Smooth muscle cell (in vitro differentiated cells): ENCODE data around the gene KCNH4. TPM values are rescaled to one million over a fixed set of nuclear protein-coding genes. Genes with fewer than 3 reads are reported as not detected.

Source experiments
- DNase-seq: peaks from one replicate; lab custom pipeline; 2025; ENCODE audit not compliant: unreplicated experiment; lab: John Stamatoyannopoulos, UW
- H2AFZ ChIP-seq: fragments of 200-600 bp; sonication (generic); 2 replicates; pipeline ENCODE4 v1.6.0; 2016; ENCODE audit warnings: antibody characterized with exemption, low read depth, mild to moderate bottlenecking
- H3F3A ChIP-seq: fragments of 200-600 bp; sonication (generic); 2 replicates; pipeline ENCODE4 v1.6.0; 2017; ENCODE audit warnings: antibody characterized with exemption, low read depth
- H3K27ac ChIP-seq: fragments of 200-600 bp; sonication (generic); 2 replicates; pipeline ENCODE4 v1.5.1; 2016; ENCODE audit warnings: low read depth, mild to moderate bottlenecking
- H3K27me3 ChIP-seq: fragments of 200-600 bp; sonication (generic); 2 replicates; pipeline ENCODE4 v1.6.1; 2016; ENCODE audit warnings: low read depth, mild to moderate bottlenecking
- H3K36me3 ChIP-seq: fragments of 200-600 bp; sonication (generic); 2 replicates; pipeline ENCODE4 v1.5.1; 2016; ENCODE audit warnings: low read depth
- H3K4me1 ChIP-seq: fragments of 200-600 bp; sonication (generic); 2 replicates; pipeline ENCODE4 v1.5.1; 2016; ENCODE audit warnings: low read depth
- H3K4me2 ChIP-seq: fragments of 200-600 bp; sonication (generic); 2 replicates; pipeline ENCODE4 v1.6.0; 2016; ENCODE audit warnings: mild to moderate bottlenecking
- H3K4me3 ChIP-seq: fragments of 200-600 bp; sonication (generic); 2 replicates; pipeline ENCODE4 v1.5.1; 2016; ENCODE audit warnings: mild to moderate bottlenecking
- H3K79me2 ChIP-seq: fragments of 200-600 bp; sonication (generic); 2 replicates; pipeline ENCODE4 v1.6.0; 2016; ENCODE audit warnings: low read depth, mild to moderate bottlenecking
- H3K9ac ChIP-seq: fragments of 200-600 bp; sonication (generic); 2 replicates; pipeline ENCODE4 v1.6.0; 2016; ENCODE audit warnings: low read depth
- H3K9me3 ChIP-seq: fragments of 200-600 bp; sonication (generic); replicated peaks from 2 replicates; pipeline ENCODE4 v1.5.1; 2016; ENCODE audit warnings: low read depth
- H4K20me1 ChIP-seq: fragments of 200-600 bp; sonication (generic); 2 replicates; pipeline ENCODE4 v1.6.0; 2016; ENCODE audit warnings: low read depth
- CTCF ChIP-seq: fragments of 200-600 bp; sonication (generic); IDR thresholded peaks from 2 replicates; pipeline ENCODE4 v1.5.1; 2017; ENCODE audit warnings: borderline replicate concordance, mild to moderate bottlenecking, antibody characterized with exemption; ENCODE audit not compliant: insufficient read depth, poor library complexity, severe bottlenecking
- WGBS: methylation state at CpG from one replicate; pipeline ENCODE4 v1.1.7; 2016; ENCODE audit warnings: low lambda C conversion rate; 5-methylcytosine and 5-hydroxymethylcytosine counted together
- polyA plus RNA-seq: library from polyadenylated mRNA; unstranded; fragments of >200 nt; fragmentation: Nextera tagmentation; extraction: Ambion mirVana; gene quantifications from 2 replicates; pipeline ENCODE4 v1.2.1, GENCODE V29; 2016
- total RNA-seq: library from RNA; depleted of rRNA; stranded (reverse); fragments of >200 nt; gene quantifications from 2 replicates; pipeline ENCODE4 v1.2.3, GENCODE V29; 2014

The KCNH4 gene
- total RNA-seq: not detected in 2 replicates
- polyA plus RNA-seq: not detected in 2 replicates

- no peak for DNase-seq
- Histone ChIP-seq H2AFZ (no peak within 1 kb of the TSS), H3K36me3 (no peaks in the 10 kb centered on the region), H3K4me3 (peak within 1 kb of the TSS; percentile 21), H4K20me1 (no peaks in the 10 kb centered on the region), H3K9me3 (no peaks in the 10 kb centered on the region), H3K27me3 (peaks cover 52% of the 10 kb centered on the region), H3K27ac (no peak within 1 kb of the TSS), H3F3A (no peaks in the 10 kb centered on the region), H3K4me2 (peak within 1 kb of the TSS; percentile 54), H3K9ac (no peak within 1 kb of the TSS), H3K4me1 (peaks cover 18% of the 10 kb centered on the region), H3K79me2 (no peaks in the 10 kb centered on the region)
- WGBS: 8% methylated on average over 39 of the region's 60 CpGs
- peak; percentile 25 for TF ChIP-seq CTCF
These were observed at the start of gene KCNH4 for GRCh38 chr17:42180922-42181850. TSS of gene KCNH4 (minus strand) at chr17:42181142. CDS start at chr17:42180945, 197 bp downstream.

- no peak overlapping the region for H3K4me2 ChIP-seq
- no peaks in the 10 kb centered on the region for H3K36me3 ChIP-seq
- H4K20me1 ChIP-seq: peaks cover 30% of the 10 kb centered on the region
- peaks cover 15% of the 10 kb centered on the region for H3K79me2 ChIP-seq
- no peak overlapping the region for H2AFZ ChIP-seq
- H3K9me3 ChIP-seq: no peaks in the 10 kb centered on the region
- DNase-seq: no peak
- no peaks in the 10 kb centered on the region for H3F3A ChIP-seq
- no peaks in the 10 kb centered on the region for H3K27me3 ChIP-seq
- no peak overlapping the region for H3K27ac ChIP-seq
- WGBS: 95% methylated on average over 5 of the region's 5 CpGs
- no peak overlapping the region for H3K9ac ChIP-seq
- H3K4me1 ChIP-seq: no peaks in the 10 kb centered on the region
- no peak for TF ChIP-seq CTCF
- H3K4me3 ChIP-seq: no peak overlapping the region
These were observed 49.3 kb upstream of the KCNH4 start for GRCh38 chr17:42230225-42230624.

GRCh38 chr17:42227849-42228700 lies 47.1 kb upstream of the KCNH4 start:
- no peak for DNase-seq
- H3K79me2 ChIP-seq: peaks cover 13% of the 10 kb centered on the region
- no peak for TF ChIP-seq CTCF
- H3K9ac ChIP-seq: no peak overlapping the region
- no peak overlapping the region for H2AFZ ChIP-seq
- no peak overlapping the region for H3K4me2 ChIP-seq
- H3K4me1 ChIP-seq: no peaks in the 10 kb centered on the region
- H4K20me1 ChIP-seq: peaks cover 19% of the 10 kb centered on the region
- H3K4me3 ChIP-seq: no peak overlapping the region
- no peak overlapping the region for H3K27ac ChIP-seq
- H3K36me3 ChIP-seq: no peaks in the 10 kb centered on the region
- H3K9me3 ChIP-seq: no peaks in the 10 kb centered on the region
- no peaks in the 10 kb centered on the region for H3K27me3 ChIP-seq
- H3F3A ChIP-seq: no peaks in the 10 kb centered on the region
- 89% methylated on average over 11 of the region's 11 CpGs for WGBS
